Ishikawa (cell line): ENCODE measurements around the gene KMT5B.

ENCODE experiments used
- EP300 ChIP-seq: IDR thresholded peaks from 2 replicates; pipeline ENCODE4 v1.6.1; 2012; ENCODE audit warnings: borderline replicate concordance
- MAX ChIP-seq: IDR thresholded peaks from 2 replicates; pipeline ENCODE4 v1.6.1; 2012
- NFIC ChIP-seq: IDR thresholded peaks from 2 replicates; pipeline ENCODE4 v1.6.1; 2012
- TAF1 ChIP-seq: IDR thresholded peaks from 2 replicates; pipeline ENCODE4 v1.6.1; 2012; ENCODE audit warnings: low read depth, mild to moderate bottlenecking
- USF1 ChIP-seq: IDR thresholded peaks from 2 replicates; pipeline ENCODE4 v1.6.1; 2012

- TF ChIP-seq USF1 (no peak), MAX (no peak), TAF1 (no peak), NFIC (no peak), EP300 (no peak)
Measured at GRCh38 chr11:68216171-68216938, 3.3 kb upstream of the KMT5B start.
